ENCODE data around the gene SORD. TPM values are rescaled to one million over a fixed set of nuclear protein-coding genes. Genes with fewer than 3 reads are reported as not detected.

SORD gene
- total and polyA plus RNA-seq, 10 of the 15 experiments (the other 5 are each of a cell fraction or from before 2014, with no cell fraction given), result 7.5 to 51.6 (median 40.1) TPM

DNA sequence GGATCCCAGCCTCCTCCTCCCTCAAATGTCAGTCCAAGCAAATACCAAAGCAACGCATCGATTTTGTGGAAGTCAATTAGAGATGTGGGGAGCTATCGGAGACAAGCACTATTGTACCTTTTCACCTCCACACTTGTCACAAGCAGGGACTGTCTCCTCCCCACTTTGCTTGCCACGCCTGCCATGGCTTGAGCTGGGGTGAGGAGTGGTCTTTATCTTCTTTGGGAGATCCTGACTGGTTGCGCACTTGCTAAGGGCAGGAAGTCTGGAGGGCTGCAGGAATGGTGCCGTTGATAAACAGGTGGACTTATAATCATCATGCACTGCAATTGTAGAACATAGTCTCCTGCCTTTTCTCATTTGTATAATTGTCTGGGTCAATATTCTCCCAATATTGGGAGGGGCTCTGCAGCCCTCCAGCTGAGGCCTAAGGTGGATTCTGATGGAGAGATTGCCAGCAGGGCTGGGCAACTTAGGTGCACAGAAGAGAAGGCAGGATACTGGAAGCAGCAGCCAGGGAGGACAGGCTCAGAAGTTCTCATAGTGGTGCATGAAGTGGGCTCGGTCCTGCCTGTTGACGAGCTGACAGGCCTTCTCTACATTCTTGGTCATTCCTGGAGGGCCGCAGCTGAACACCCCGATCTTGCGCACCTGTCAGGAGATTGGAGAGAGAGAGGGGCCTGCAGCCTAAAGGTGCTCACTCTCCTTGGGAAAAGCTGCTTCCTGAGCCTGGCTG lies 70.8 kb downstream of the SORD start (continued):
- TF ChIP-seq, protein P1, sequence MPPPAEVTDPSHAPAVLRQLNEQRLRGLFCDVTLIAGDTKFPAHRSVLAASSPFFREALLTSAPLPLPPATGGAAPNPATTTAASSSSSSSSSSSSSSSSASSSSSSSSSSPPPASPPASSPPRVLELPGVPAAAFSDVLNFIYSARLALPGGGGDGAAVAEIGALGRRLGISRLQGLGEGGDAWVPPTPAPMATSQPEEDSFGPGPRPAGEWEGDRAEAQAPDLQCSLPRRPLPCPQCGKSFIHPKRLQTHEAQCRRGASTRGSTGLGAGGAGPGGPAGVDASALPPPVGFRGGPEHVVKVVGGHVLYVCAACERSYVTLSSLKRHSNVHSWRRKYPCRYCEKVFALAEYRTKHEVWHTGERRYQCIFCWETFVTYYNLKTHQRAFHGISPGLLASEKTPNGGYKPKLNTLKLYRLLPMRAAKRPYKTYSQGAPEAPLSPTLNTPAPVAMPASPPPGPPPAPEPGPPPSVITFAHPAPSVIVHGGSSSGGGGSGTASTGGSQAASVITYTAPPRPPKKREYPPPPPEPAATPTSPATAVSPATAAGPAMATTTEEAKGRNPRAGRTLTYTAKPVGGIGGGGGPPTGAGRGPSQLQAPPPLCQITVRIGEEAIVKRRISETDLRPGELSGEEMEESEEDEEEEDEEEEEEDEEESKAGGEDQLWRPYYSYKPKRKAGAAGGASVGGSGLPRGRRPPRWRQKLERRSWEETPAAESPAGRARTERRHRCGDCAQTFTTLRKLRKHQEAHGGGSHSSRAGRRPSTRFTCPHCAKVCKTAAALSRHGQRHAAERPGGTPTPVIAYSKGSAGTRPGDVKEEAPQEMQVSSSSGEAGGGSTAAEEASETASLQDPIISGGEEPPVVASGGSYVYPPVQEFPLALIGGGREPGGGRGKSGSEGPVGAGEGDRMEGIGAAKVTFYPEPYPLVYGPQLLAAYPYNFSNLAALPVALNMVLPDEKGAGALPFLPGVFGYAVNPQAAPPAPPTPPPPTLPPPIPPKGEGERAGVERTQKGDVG (CRISPR knock-in tag; IDR thresholded peaks at IDR 0.05), result no peak
- TF ChIP-seq PAX8 (IDR thresholded peaks at IDR 0.05) (no peak), ASH2L (IDR thresholded peaks at IDR 0.05; ENCODE audit: borderline replicate concordance, low read depth) (no peak), MTA2 (IDR thresholded peaks at IDR 0.05; ENCODE audit: low read depth) (no peak), RUNX3 (IDR thresholded peaks at IDR 0.05; ENCODE audit: low read length) (no peak)
- TF ChIP-seq, protein P2, sequence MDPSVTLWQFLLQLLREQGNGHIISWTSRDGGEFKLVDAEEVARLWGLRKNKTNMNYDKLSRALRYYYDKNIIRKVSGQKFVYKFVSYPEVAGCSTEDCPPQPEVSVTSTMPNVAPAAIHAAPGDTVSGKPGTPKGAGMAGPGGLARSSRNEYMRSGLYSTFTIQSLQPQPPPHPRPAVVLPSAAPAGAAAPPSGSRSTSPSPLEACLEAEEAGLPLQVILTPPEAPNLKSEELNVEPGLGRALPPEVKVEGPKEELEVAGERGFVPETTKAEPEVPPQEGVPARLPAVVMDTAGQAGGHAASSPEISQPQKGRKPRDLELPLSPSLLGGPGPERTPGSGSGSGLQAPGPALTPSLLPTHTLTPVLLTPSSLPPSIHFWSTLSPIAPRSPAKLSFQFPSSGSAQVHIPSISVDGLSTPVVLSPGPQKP (IDR thresholded peaks at IDR 0.05; ENCODE audit: low read depth, low read length), result no peak

DNA sequence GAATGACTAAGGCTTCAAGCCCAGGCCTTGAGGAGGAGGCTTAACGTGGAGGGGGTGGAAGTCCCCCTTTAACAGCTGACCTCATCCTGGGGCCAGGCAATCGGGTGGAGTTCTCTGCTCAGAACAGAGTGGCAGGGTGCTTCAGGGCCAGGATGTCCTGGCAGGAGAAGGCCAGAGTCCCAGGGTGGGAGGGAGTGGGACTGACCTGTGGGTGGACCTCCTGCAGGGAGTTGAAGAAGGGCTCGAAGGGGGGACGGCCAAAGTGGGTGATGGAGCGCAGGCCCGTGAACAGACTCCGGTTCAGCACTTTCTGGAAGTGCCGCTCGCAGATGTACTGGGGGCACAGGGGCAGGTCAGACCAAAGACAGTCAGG lies 71.3 kb downstream of the SORD start:
- intact Hi-C loops (cut with micrococcal nuclease; ENCODE audit: unreplicated experiment), result no loop called here
- ChIA-PET RAD21 (ENCODE audit: unreplicated experiment) (no interaction called here), POLR2A (interaction anchor here (1.0 kb wide), 1 partner anchor 11 kb away, joined by 3 read pairs; no protein-coding TSS in a partner anchor), SMC1A (ENCODE audit: uncharacterized antibody, unreplicated experiment) (no interaction called here), CTCF (no interaction called here)
- H2AFZ ChIP-seq (ENCODE audit: control insufficient read depth, low read depth, low read length), result no peak overlapping the region
- no peaks in the 10 kb centered on the region for H3K36me3 ChIP-seq (ENCODE audit: control insufficient read depth in 2 of 2, insufficient read depth in 2 of 2, low read length in 1 of 2)
- H3K9ac ChIP-seq (ENCODE audit: control insufficient read depth, insufficient read depth, low read length), result no peak overlapping the region
- no peak overlapping the region for H3K4me2 ChIP-seq (ENCODE audit: control insufficient read depth, insufficient read depth)
- FAIRE-seq (no peak), ATAC-seq (no peak), DNase-seq (ENCODE audit: low read depth, low spot score) (no peak)
- H3K27me3 ChIP-seq (replicated peaks in 1 of 2; ENCODE audit: control insufficient read depth in 2 of 2, insufficient read depth in 2 of 2, low read length in 1 of 2), result no peaks in the 10 kb centered on the region; a peak in 2 of 4 replicates
- no peak overlapping the region for H3K27ac ChIP-seq (ENCODE audit: control insufficient read depth, insufficient read depth)
- in situ Hi-C loops (cut with MboI), result no loop called here
- TF ChIP-seq, protein P3, sequence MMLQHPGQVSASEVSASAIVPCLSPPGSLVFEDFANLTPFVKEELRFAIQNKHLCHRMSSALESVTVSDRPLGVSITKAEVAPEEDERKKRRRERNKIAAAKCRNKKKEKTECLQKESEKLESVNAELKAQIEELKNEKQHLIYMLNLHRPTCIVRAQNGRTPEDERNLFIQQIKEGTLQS (IDR thresholded peaks at IDR 0.05; ENCODE audit: borderline replicate concordance, extremely low read depth, low read depth, low read length), result no peak
- no peak for TF ChIP-seq TCF12 (IDR thresholded peaks at IDR 0.05; ENCODE audit: low read depth, low read length)
- TF ChIP-seq, protein P4, sequence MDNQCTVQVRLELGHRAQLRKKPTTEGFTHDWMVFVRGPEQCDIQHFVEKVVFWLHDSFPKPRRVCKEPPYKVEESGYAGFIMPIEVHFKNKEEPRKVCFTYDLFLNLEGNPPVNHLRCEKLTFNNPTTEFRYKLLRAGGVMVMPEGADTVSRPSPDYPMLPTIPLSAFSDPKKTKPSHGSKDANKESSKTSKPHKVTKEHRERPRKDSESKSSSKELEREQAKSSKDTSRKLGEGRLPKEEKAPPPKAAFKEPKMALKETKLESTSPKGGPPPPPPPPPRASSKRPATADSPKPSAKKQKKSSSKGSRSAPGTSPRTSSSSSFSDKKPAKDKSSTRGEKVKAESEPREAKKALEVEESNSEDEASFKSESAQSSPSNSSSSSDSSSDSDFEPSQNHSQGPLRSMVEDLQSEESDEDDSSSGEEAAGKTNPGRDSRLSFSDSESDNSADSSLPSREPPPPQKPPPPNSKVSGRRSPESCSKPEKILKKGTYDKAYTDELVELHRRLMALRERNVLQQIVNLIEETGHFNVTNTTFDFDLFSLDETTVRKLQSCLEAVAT (IDR thresholded peaks at IDR 0.05), result no peak
- TF ChIP-seq HDGF (IDR thresholded peaks at IDR 0.05), result no peak
- TF ChIP-seq, protein P5, sequence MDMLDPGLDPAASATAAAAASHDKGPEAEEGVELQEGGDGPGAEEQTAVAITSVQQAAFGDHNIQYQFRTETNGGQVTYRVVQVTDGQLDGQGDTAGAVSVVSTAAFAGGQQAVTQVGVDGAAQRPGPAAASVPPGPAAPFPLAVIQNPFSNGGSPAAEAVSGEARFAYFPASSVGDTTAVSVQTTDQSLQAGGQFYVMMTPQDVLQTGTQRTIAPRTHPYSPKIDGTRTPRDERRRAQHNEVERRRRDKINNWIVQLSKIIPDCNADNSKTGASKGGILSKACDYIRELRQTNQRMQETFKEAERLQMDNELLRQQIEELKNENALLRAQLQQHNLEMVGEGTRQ (IDR thresholded peaks at IDR 0.05; ENCODE audit: borderline replicate concordance, low read depth, low read length), result no peak
- TF ChIP-seq BRCA1 (IDR thresholded peaks at IDR 0.05; ENCODE audit: low read depth, low read length), result no peak
- TF ChIP-seq NFXL1 (IDR thresholded peaks at IDR 0.05; ENCODE audit: borderline replicate concordance), result no peak
- no peaks in the 10 kb centered on the region for H3K79me2 ChIP-seq (ENCODE audit: control insufficient read depth, insufficient read depth, low read length)
- H4K20me1 ChIP-seq (ENCODE audit: control insufficient read depth, insufficient read depth), result no peaks in the 10 kb centered on the region
- no TSS peak for BruUV-seq (replicated peaks)
- H3K4me3 ChIP-seq, result no peak overlapping the region
- H3K4me1 ChIP-seq (ENCODE audit: control insufficient read depth, insufficient read depth, low read length), result no peaks in the 10 kb centered on the region
- 0% methylated on average over 4 of the region's 9 CpGs for WGBS (ENCODE audit: insufficient coverage, insufficient replicate concordance, low lambda C conversion rate, missing lambda C conversion rate)
- H3K9me3 ChIP-seq (replicated peaks; ENCODE audit: control insufficient read depth, insufficient read depth, low read length), result no peaks in the 10 kb centered on the region

Measured in GM12878 (cell line).